ENCODE results near the gene RIN3.

DNA sequence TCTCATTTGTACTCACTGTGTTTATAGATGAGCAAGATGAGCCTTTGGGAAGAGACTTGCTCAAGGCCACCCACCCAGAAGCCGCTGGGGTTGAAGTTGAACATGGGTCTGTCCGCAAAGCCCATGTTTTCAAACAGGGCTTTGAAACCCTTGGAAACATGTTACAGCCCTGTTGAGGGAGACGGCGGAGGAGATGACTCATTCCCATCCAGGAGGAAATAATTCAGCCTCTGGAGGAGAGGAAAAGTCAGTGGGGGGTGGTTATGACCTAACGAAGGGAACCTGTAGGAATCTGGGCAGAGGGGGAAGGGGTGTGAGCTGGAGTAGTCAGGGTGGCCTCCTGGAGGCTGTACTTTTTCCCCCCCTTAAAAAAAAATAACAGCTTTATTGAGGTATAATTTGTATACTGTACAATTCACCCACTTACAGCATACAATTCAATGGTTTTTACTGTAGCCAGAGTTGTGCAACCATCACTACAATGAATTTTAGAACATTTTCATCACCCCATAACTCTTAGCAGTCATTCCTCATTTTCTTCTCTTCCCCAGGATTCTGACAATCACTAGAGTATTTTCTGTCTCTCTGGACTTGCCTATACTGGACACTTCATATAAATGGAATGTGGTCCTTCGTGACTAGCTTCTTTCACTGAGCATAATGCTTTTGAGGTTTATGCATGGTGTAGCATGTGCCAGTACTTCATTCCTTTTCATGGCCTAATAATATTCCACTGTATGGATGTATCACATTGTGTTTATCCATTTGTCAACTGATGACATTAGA, 1.9 kb upstream of the RIN3 start:
- TF ChIP-seq, protein P1, sequence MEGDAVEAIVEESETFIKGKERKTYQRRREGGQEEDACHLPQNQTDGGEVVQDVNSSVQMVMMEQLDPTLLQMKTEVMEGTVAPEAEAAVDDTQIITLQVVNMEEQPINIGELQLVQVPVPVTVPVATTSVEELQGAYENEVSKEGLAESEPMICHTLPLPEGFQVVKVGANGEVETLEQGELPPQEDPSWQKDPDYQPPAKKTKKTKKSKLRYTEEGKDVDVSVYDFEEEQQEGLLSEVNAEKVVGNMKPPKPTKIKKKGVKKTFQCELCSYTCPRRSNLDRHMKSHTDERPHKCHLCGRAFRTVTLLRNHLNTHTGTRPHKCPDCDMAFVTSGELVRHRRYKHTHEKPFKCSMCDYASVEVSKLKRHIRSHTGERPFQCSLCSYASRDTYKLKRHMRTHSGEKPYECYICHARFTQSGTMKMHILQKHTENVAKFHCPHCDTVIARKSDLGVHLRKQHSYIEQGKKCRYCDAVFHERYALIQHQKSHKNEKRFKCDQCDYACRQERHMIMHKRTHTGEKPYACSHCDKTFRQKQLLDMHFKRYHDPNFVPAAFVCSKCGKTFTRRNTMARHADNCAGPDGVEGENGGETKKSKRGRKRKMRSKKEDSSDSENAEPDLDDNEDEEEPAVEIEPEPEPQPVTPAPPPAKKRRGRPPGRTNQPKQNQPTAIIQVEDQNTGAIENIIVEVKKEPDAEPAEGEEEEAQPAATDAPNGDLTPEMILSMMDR (IDR thresholded peaks at IDR 0.05) = no peak
- no peak for TF ChIP-seq POLR2A (IDR thresholded peaks at IDR 0.05)

Data from adrenal gland (tissue), 5 donors.